CD4-positive, alpha-beta T cell treated with Interleukin-15 for 4 hours (primary cell): ENCODE measurements around the gene PDGFC.

ENCODE experiments used
- DNase-seq: peaks from one replicate; pipeline ENCODE4 v3.0.0-alpha.2; 2020; ENCODE audit warnings: low spot score

The PDGFC gene

GRCh38 chr4:156974264-156974663 is 2.7 kb upstream of the PDGFC start:
- DNase-seq = no peak

DNA sequence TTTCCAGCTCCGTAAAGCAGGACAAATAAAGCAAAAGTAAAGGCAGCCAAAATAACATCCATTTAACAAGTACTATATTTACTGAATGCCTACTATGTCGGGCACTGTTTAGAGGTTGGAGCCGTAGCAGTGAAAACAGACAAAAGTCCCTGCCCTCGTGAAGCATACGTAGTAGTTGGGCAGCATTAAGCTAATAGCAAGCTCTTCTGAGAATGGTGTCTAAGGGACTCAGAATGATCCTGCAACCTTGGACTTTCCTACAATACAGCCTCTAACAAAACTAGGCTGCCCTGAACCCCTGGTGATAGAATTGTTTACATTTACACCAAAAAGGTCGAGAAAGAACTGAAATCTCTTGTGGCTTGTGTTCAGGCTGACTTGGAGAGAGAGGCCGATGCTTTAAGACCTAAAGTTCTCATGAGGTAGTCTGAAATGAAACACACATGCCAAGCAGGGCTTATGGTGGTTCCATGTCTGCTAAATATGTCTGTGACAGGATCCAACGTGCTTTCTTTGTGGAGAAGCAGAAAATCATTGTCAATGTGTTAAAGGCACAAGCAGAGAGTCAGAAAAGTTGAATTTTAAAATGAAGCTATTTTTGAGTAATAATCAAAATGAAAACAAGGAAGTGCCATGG is 898 bp upstream of the PDGFC start:
- DNase-seq = no peak

DNA sequence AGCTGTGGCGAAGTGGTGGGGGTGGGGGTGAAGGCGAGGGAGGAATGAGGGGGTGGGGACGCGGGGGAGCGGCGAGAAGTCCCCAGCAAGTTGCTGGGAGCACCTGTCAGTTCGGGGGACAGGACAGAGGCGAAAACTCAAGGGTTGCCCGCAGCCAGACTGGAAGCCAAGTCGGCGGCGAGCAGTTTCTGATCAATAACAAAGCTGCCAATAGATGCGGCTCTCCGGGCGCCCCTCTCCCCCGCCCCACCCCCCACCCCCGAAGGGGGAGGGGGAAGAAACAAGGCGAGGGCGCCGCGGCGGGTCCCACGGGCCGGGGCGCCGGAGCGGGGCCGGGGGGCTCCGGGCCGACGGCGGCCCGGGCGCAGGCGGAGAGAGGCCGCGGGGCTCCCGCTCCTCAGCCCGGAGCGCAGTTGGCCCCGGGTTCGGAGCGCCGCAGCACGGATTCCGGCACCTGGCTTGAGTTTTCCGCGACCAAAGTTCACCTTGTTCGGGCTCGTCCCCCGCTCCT is 379 bp downstream of the PDGFC start:
- DNase-seq = no peak

DNA sequence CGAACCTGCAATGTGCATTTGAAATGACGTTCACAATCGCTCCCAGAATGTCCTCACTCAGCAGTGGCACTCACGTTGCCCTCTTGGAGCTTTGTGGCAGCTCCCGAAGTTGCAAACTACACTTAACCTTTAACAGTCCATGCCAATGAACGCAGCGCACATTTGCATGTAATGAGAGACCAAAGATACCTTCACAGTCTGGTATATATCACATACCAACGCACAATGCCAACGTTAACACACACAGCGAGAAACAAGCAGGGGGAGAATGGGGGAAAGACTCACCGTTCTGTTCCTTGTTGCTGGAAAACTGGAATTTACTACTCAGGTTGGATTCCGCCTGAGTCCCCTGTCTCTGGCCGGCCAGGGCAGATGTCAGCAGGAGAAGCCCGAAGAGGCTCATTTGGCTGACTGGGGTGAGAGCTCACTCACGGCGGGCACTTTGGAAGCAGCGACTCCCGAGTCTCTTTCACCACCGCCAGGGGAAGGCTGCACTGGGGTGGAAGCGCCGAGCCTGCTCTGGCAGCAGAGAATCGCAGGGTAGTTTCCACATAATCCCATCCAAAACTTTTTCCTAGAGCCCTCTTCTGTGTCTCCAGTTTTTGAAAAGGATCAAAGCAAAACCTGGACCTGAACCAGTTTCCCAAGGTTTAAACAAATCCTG is 966 bp downstream of the PDGFC start:
- no peak for DNase-seq

- no peak for DNase-seq
These were observed 1.7 kb downstream of the PDGFC start for GRCh38 chr4:156969911-156970310.

- no peak for DNase-seq
These were observed 2.5 kb downstream of the PDGFC start for GRCh38 chr4:156969101-156969500.

DNA sequence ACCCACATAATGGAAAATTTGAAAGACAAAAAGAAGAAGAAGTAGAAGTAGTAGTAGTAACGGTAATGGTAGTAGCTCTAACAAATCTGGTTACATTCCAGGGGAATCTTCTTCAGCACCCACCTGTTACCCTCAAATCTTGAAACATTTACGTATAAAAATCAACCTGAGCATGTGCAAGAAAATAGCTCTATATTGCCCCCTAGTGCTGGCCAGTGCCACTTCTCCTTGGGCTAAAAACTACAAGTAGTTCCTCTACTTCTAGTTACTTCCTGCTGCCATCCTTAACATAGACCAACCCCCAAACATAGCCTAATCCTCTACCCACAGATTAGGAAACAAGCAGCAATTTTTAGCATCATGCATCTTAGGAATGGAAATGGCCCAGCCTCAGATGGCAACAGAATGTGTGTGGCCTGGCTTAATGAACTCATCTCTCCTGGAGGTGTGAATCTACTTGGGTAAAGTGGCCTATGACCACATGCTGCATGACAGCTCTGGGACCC is 3.1 kb downstream of the PDGFC start:
- DNase-seq = peak; percentile 2

DNA sequence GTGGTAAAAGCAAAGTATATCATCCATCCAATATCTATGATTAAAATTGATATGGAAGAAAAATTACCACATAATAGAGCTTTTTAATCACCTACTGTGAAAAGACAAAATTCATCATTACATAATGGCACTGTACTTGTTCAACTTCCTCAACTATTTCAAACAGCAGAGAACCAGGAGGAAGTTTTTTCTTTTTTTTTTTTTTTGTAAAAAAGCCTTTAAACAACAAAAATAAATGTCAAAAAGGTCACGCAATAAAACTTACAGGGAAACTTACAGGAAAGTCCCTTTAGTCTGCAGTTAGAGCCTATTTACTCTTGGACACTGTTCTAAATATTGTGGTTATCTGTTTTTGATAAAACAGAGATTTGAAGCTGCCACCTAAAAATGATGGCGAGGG is 4.8 kb downstream of the PDGFC start:
- no peak for DNase-seq

DNA sequence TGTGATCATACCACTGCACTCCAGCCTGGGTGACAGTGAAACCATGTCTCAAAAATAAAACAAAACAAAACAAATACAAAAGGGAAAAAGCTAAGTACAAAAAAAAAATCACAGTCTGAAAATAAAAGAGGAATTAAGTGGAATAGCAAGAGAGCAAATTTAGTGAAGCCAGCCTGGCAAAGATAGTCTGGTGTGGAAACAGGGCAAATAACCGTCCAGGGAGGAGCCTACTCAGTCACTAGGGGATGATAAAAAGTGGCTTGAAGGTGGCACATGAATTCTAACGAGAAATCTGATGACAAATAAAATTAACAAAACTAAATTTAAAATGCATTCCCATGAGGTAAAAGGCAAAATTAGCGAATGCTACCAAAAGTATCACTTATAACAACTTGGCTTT is 8.2 kb downstream of the PDGFC start:
- DNase-seq = no peak

- no peak for DNase-seq
These were observed 9.0 kb downstream of the PDGFC start for GRCh38 chr4:156962528-156962974.

DNA sequence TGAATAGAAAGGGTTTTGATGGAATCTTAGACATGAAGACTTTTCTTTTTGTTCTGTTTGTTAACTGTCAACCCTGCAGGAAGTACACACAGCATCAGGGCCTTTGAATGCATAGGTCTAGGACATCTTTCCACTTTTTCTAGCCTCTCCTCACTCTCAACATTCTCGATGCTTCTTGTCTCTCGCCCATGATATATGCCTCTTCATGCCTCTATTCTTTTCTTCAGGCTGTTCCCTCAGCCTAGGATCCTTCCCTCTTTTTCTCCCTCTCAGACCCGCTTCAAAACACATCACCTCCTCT is 9.6 kb downstream of the PDGFC start:
- no peak for DNase-seq

- DNase-seq = no peak
These were observed 10.2 kb downstream of the PDGFC start for GRCh38 chr4:156961196-156962057.

DNA sequence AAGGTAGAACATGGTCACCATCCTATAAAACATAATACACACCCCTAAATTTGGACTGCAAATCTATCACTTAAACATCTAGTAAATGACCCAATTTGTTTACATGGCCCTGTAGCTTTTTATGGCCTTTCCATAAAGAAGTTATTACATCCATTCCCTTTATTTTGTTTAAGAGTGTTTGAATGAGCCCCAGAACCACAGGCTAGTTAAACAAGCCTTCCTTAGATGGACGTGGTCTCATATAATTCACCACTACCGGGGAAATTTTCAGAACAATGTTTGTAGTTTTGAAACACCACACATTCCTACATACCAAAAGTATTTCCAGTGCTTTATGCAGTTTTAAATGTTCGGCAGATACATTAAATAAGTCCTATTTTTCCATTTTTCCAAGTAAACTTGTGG is 12.3 kb downstream of the PDGFC start:
- no peak for DNase-seq

DNA sequence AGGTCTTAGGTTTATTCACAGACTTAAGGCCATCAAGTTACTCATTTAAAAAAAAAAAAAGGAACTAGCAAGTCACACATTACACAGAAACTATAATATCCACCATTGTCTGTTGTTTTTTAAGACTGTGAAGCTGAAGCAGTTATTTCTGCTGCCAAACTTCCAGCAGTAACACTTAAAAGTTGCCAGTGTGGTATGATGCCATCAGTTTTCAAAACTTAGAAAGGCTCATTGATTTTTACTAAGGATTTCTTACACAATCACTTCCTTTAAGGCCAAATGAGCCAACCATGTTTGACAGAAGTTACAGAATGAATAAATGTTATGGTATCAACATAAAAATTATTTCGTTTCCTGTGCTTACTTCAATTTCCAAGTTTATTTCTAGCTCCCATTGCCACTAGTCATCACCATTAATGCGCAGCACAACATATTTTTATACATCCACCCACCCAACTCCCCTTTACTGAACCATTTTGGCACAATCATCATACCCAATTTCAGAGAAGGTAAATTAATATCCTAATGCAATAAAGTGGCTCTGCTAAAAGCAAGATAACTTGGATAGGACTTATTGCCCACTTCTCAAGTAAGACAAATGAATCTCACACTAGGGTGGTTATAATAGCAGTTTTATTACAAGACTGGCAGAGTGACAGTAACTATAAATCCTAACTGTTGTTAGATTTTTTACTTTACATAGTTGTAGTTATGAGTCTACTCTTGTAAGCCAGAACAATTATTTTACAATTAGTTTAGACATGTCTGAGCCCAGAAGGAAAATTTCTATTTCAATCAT is 13.1 kb downstream of the PDGFC start:
- DNase-seq = no peak

GRCh38 chr4:156957556-156957955 is 14.0 kb downstream of the PDGFC start:
- no peak for DNase-seq

- DNase-seq = no peak
These were observed 14.7 kb downstream of the PDGFC start for GRCh38 chr4:156956826-156957368.

DNA sequence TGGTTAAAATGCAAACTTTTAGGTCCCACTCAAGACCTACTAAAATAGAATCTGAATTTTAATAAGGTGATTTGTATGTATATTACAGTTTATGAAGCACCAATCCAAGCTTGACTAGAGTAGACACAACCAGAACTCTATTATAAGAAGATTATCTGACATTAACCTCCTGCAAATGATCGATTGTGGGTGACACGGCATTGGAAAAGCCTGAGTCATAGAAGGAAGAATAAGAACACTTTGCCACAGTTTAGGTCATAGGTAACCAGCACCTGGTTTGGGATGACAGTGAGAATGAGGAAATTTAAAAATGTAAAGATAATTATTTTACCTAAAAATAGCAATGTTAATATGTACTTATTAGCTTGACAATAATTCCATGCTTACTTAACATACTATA is 15.2 kb downstream of the PDGFC start:
- DNase-seq = no peak

- DNase-seq = no peak
These were observed 17.0 kb downstream of the PDGFC start for GRCh38 chr4:156954587-156954986.

DNA sequence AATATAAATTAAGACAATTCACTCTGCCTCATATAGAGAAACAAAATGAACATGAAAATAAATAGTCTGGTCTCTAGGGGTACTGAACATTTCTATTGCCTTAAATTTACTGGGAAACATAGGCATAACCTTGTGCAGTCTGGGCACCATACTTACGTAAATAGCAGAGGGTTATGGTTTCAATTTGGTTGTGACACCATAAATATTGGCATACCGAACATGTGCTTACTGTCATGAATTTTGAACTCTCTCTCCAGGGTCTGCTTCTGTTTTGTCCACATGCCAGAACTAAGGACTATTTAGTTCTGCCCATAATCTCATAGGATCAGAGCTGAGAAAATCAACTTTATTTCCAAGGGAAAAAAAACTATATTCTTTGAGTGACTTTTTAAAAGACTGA is 17.6 kb downstream of the PDGFC start:
- no peak for DNase-seq

DNA sequence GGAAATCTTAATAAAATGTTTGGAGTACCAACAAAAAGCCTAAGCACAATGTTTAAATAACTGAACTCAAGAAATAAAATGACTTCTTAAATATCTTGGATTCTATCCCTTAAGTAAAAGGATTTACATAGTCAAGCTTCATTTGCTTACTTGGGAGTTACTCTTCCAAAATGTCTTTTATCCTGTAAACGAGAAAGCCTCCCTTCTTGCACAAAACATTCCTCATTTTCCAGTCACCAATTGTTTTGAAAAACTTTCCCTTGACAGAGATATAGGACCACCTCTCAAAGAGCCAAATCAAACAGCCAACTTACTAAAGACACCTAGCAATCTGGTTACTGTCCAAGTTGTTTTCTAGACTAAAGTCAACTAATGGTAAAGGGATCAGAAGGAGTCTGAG is 18.6 kb downstream of the PDGFC start:
- no peak for DNase-seq

DNA sequence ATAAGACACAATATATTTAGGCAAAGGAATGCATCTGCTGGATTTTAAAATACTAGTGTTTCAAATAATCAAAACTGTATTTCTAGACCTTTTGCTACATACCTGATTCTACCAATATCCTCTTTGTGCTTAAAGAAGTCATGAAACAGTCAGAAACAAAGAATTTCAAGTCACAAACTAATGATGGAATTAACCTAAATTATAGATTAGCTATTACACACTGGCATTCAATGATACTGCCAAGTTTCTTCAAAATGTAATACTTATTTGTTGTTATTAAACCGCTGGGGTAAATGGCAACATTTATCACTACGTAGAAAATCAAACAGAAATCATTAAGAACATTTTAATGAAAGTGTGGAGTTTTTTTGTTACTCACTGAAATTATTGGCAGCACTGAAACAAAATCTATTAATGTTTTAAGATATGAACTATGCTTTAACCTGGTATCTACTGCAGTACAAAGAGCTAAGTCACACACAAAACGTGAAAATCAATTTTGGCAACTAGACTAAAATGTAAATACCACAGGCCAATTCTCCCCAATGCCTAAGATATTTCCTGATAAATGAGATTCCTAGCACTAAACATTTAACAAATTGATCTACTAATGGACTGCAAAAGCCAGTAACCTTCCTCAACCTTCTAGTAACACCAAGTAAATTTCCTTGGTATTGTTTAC is 19.4 kb downstream of the PDGFC start:
- DNase-seq = no peak
